Measurements from ENCODE around the gene GOT2.

DNA sequence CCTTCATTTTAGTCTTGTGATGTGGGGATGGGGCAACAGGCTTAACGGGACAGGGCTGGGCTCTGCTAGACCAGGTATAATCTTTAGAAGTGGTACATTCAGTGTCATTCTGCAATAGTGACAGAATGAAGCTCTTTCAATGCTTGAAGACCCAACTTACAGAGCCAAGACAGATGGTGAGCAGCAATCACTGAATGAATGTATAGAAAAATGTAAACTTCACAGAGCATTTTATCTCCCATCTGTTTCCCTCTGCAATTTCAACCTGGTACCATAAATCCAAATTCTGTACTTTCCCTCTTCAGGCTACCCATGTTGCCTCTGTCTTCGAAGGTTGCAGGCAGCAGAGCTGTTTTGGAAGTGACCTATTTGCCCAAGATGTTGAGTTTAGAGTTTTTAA, 33.5 kb upstream of the GOT2 start:
- TF ChIP-seq, protein P1, sequence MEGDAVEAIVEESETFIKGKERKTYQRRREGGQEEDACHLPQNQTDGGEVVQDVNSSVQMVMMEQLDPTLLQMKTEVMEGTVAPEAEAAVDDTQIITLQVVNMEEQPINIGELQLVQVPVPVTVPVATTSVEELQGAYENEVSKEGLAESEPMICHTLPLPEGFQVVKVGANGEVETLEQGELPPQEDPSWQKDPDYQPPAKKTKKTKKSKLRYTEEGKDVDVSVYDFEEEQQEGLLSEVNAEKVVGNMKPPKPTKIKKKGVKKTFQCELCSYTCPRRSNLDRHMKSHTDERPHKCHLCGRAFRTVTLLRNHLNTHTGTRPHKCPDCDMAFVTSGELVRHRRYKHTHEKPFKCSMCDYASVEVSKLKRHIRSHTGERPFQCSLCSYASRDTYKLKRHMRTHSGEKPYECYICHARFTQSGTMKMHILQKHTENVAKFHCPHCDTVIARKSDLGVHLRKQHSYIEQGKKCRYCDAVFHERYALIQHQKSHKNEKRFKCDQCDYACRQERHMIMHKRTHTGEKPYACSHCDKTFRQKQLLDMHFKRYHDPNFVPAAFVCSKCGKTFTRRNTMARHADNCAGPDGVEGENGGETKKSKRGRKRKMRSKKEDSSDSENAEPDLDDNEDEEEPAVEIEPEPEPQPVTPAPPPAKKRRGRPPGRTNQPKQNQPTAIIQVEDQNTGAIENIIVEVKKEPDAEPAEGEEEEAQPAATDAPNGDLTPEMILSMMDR (IDR thresholded peaks at IDR 0.05; ENCODE audit: poor library complexity, severe bottlenecking) = no peak
- TF ChIP-seq POLR2AphosphoS5 (IDR thresholded peaks at IDR 0.05) (no peak), RAD21 (conservative IDR thresholded peaks at IDR 0.05) (no peak), TAF1 (IDR thresholded peaks at IDR 0.05; ENCODE audit: low read depth) (no peak), EZH2 (IDR thresholded peaks at IDR 0.05; ENCODE audit: borderline replicate concordance, insufficient read depth, low read length, poor library complexity, severe bottlenecking) (no peak), EP300 (conservative IDR thresholded peaks at IDR 0.05; ENCODE audit: poor library complexity, severe bottlenecking) (no peak), MXI1 (conservative IDR thresholded peaks at IDR 0.05; ENCODE audit: poor library complexity, severe bottlenecking) (no peak)
- TF ChIP-seq, protein P2, sequence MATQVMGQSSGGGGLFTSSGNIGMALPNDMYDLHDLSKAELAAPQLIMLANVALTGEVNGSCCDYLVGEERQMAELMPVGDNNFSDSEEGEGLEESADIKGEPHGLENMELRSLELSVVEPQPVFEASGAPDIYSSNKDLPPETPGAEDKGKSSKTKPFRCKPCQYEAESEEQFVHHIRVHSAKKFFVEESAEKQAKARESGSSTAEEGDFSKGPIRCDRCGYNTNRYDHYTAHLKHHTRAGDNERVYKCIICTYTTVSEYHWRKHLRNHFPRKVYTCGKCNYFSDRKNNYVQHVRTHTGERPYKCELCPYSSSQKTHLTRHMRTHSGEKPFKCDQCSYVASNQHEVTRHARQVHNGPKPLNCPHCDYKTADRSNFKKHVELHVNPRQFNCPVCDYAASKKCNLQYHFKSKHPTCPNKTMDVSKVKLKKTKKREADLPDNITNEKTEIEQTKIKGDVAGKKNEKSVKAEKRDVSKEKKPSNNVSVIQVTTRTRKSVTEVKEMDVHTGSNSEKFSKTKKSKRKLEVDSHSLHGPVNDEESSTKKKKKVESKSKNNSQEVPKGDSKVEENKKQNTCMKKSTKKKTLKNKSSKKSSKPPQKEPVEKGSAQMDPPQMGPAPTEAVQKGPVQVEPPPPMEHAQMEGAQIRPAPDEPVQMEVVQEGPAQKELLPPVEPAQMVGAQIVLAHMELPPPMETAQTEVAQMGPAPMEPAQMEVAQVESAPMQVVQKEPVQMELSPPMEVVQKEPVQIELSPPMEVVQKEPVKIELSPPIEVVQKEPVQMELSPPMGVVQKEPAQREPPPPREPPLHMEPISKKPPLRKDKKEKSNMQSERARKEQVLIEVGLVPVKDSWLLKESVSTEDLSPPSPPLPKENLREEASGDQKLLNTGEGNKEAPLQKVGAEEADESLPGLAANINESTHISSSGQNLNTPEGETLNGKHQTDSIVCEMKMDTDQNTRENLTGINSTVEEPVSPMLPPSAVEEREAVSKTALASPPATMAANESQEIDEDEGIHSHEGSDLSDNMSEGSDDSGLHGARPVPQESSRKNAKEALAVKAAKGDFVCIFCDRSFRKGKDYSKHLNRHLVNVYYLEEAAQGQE (IDR thresholded peaks at IDR 0.05; ENCODE audit: borderline replicate concordance) = no peak
